ENCODE results near the gene PROSER3.

- TF ChIP-seq CTCF (IDR thresholded peaks at IDR 0.05) (no peak), EZH2 (IDR thresholded peaks at IDR 0.05; ENCODE audit: borderline replicate concordance, insufficient read depth, low read depth, low read length, poor library complexity, severe bottlenecking) (no peak)
Observed at GRCh38 chr19:35725216-35725861, 32.6 kb upstream of the PROSER3 start.

Data from B cell (primary cell).